Activated T-helper 17 cell treated with anti-CD3 and anti-CD28 coated beads, Interleukin-2, amount 50 U/mL, for 72 hours (primary cell): Measurements from ENCODE around the gene MED15. TPM values are rescaled to one million over a fixed set of nuclear protein-coding genes. Genes with fewer than 3 reads are reported as not detected.
"Not testable (repeated sequence)": the region's sequence is repeated elsewhere in the genome, so short reads cannot be mapped to it uniquely, and the experiment has no call there.

Experiments used
- ATAC-seq: fragments of 150-1000 bp; cut with Tn5 transposase; replicated peaks from 2 replicates; pipeline ENCODE4 v1.10.0; 2021; ENCODE audit warnings: mild to moderate bottlenecking, moderate library complexity
- H3K27ac Mint-ChIP-seq: one replicate; pipeline ENCODE4 v1.8.0; 2022; ENCODE audit warnings: mixed read lengths
- H3K27me3 Mint-ChIP-seq: one replicate; pipeline ENCODE4 v1.8.0; 2022; ENCODE audit warnings: mixed read lengths
- H3K36me3 Mint-ChIP-seq: one replicate; pipeline ENCODE4 v1.8.0; 2022; ENCODE audit warnings: low read depth, mild to moderate bottlenecking, mixed read lengths
- H3K4me1 Mint-ChIP-seq: one replicate; pipeline ENCODE4 v1.8.0; 2022; ENCODE audit warnings: mixed read lengths
- H3K4me3 Mint-ChIP-seq: one replicate; pipeline ENCODE4 v1.8.0; 2022; ENCODE audit warnings: mild to moderate bottlenecking, mixed read lengths
- H3K9me3 Mint-ChIP-seq: one replicate; pipeline ENCODE4 v1.8.0; 2022; ENCODE audit warnings: mixed read lengths
- total RNA-seq, 2 donors: library from RNA; stranded (reverse); gene quantifications; one replicate each; pipeline ENCODE4 v1.2.3, GENCODE V29; 2022

Gene MED15
- total RNA-seq, 2 donors from 2014 or later = 115 to 118 TPM

GRCh38 chr22:20545318-20545634, 37.9 kb downstream of the MED15 start:
- H3K36me3 Mint-ChIP-seq = peaks cover 63% of the 10 kb centered on the region
- not testable (repeated sequence) for ATAC-seq, H3K27me3 Mint-ChIP-seq, H3K9me3 Mint-ChIP-seq, H3K27ac Mint-ChIP-seq, H3K4me3 Mint-ChIP-seq
- peaks cover 37% of the 10 kb centered on the region for H3K4me1 Mint-ChIP-seq

GRCh38 chr22:20545681-20546521, 38.5 kb downstream of the MED15 start:
- H3K9me3 Mint-ChIP-seq = no peaks in the 10 kb centered on the region
- H3K4me1 Mint-ChIP-seq = peaks cover 40% of the 10 kb centered on the region
- ATAC-seq = no peak
- H3K27ac Mint-ChIP-seq = peak overlapping the region; percentile 25
- H3K27me3 Mint-ChIP-seq = no peaks in the 10 kb centered on the region
- H3K4me3 Mint-ChIP-seq = no peak overlapping the region
- peaks cover 57% of the 10 kb centered on the region for H3K36me3 Mint-ChIP-seq

DNA sequence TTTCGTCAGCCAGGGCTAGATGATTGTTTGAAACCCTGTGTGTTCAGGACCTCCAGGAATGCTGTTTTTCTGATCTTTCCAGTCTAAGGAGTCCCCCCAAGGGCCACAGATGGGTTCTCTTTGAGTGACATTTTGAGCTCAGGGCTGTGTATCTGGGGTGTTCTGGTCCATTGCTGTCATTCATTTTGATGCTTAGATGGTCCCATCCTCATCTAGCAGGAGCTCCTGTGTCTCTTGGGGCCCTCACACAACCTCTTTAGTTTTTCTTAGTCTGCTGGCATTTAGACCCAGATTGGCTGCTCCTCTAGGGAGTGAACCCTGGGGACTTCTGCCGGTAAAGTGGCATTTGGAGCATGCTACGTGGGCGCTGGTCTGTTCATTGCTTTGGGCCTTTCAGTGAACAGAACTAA, 39.1 kb downstream of the MED15 start:
- no peak overlapping the region for H3K4me3 Mint-ChIP-seq

GRCh38 chr22:20547029-20547428, 39.6 kb downstream of the MED15 start:
- Mint-ChIP-seq H3K4me1 (peaks cover 51% of the 10 kb centered on the region), H3K4me3 (no peak overlapping the region), H3K27me3 (no peaks in the 10 kb centered on the region), H3K9me3 (no peaks in the 10 kb centered on the region), H3K27ac (no peak overlapping the region), H3K36me3 (peaks cover 55% of the 10 kb centered on the region)
- ATAC-seq = no peak

More for the DNA sequence above, 39.1 kb downstream of the MED15 start:
- Mint-ChIP-seq H3K27me3 (no peaks in the 10 kb centered on the region), H3K36me3 (peaks cover 55% of the 10 kb centered on the region), H3K9me3 (no peaks in the 10 kb centered on the region), H3K4me1 (peaks cover 46% of the 10 kb centered on the region), H3K27ac (peak overlapping the region; percentile 25)
- ATAC-seq = no peak

DNA sequence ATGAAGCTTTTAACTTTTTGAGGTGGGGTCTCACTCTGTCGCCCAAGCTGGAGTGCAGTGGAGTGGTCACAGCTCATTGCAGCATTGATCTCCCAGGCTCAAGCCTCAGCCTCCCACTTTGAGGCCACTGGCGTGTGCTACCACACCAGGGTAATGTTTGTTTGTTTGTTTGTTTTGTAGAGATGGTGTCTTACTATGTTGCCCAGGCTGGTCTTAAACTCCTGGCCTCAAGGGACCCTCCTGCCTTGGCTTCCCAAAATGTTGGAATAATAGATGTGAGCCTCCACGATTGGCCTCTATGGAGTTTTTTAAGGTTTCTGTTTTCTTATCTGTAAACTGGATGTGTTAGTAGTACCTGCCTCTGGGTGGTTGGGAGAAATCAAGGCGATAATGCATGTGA, 41.4 kb downstream of the MED15 start:
- H3K27ac Mint-ChIP-seq = peak overlapping the region; percentile 100
- H3K27me3 Mint-ChIP-seq = no peaks in the 10 kb centered on the region
- H3K36me3 Mint-ChIP-seq = peaks cover 57% of the 10 kb centered on the region
- no peak for ATAC-seq
- H3K4me3 Mint-ChIP-seq = peak overlapping the region; percentile 93
- H3K4me1 Mint-ChIP-seq = peaks cover 51% of the 10 kb centered on the region
- H3K9me3 Mint-ChIP-seq = no peaks in the 10 kb centered on the region

- peak overlapping the region; percentile 100 for H3K27ac Mint-ChIP-seq
- H3K4me1 Mint-ChIP-seq = peaks cover 52% of the 10 kb centered on the region
- no peaks in the 10 kb centered on the region for H3K27me3 Mint-ChIP-seq
- ATAC-seq = no peak
- peaks cover 57% of the 10 kb centered on the region for H3K36me3 Mint-ChIP-seq
- no peaks in the 10 kb centered on the region for H3K9me3 Mint-ChIP-seq
- H3K4me3 Mint-ChIP-seq = peak overlapping the region; percentile 93
Measured at GRCh38 chr22:20549232-20549841, 41.9 kb downstream of the MED15 start.

DNA sequence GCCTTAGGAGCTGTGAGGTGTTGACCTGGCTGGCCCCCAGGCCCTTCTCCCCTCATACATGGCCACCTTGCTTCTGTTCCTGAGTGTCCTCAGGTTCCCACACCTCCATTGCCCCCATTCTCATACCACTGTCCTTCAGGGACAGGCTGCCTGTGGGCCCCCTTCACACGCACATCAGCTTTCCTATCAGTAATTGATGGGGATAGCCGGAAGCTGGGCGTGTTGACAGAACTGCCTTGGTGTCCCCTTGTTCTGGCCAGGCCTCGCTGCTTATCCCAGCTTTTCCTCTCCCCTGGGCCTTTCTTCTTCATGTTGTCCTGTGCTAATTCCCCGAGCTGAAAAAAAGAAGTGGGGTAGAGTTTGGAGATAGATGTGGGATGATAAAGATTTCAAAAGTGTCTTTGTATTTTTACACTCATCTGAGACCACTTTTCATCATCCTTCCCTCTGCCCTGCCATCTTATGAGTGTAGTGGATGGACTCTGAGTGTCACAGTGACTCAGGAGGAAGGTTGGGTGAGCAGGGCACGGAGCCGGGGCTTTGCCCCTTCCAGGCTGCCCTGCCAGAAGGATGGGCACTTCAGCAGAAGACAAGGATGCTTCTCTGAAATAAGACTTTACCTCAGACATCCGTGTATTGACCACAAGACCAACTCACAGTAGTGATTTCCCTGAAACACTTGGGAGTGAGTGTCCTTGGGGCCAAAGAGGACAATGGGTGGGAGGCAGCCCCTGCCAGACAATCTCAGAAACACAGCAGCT, 42.8 kb downstream of the MED15 start:
- Mint-ChIP-seq H3K27ac (peak overlapping the region; percentile 100), H3K4me1 (peaks cover 52% of the 10 kb centered on the region), H3K36me3 (peaks cover 57% of the 10 kb centered on the region), H3K9me3 (no peaks in the 10 kb centered on the region), H3K27me3 (no peaks in the 10 kb centered on the region), H3K4me3 (peak overlapping the region; percentile 93)
- peak; percentile 43 for ATAC-seq

DNA sequence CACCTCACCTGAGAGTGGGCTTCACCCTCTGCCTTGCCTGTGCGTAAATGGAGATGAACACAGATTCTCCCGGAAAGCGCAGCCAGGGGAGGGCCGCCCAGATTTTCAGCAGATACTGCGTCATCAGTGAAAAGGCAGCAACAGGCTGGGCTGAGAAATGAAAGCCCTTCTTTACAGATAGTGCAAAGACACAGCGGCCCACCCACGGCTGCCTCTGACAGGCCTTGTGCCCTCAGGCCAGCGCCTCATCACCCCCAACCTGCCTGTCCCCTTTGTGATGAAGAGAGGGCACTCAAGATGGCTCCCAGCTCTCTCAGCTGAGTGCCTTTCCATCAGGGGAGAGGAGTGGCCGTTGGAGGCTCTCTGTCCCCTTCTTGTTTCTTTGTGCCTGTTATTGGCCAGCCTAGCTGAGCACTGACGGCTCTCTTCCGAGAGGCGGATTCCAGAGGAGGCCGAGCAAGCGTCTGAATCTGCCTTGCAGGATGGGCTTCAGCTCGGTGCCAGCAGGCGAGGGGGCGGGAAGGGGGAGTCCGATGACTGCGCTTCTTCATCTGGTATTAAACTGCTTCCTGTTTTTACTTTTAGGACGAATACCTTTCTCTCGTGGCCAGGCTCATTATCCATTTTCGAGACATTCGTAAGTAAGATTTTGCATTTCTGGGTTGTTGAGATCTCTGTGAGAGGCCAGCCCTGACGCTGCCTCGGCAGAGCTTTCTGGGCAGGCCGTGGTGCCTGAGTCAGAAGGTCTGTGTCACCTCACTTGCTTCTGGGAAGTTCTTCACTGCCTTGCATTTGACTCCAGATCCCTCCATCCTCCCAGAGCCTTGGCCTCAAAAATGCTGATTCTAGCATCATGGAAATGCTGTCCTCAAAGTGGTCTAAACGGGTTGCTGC, 43.7 kb downstream of the MED15 start:
- Mint-ChIP-seq H3K4me1 (peaks cover 57% of the 10 kb centered on the region), H3K36me3 (peaks cover 57% of the 10 kb centered on the region), H3K4me3 (peak overlapping the region; percentile 93)

GRCh38 chr22:20551805-20552442, 44.5 kb downstream of the MED15 start:
- peak overlapping the region; percentile 100 for H3K27ac Mint-ChIP-seq

More for the DNA sequence above, 43.7 kb downstream of the MED15 start:
- Mint-ChIP-seq H3K27me3 (no peaks in the 10 kb centered on the region), H3K9me3 (no peaks in the 10 kb centered on the region), H3K27ac (peak overlapping the region; percentile 100)
- peak; percentile 83 for ATAC-seq

GRCh38 chr22:20552443-20553401, 45.3 kb downstream of the MED15 start:
- peak overlapping the region; percentile 100 for H3K27ac Mint-ChIP-seq
- no peaks in the 10 kb centered on the region for H3K9me3 Mint-ChIP-seq
- ATAC-seq = no peak
- H3K36me3 Mint-ChIP-seq = peaks cover 67% of the 10 kb centered on the region
- H3K4me1 Mint-ChIP-seq = peaks cover 65% of the 10 kb centered on the region
- H3K27me3 Mint-ChIP-seq = no peaks in the 10 kb centered on the region
- peak overlapping the region; percentile 93 for H3K4me3 Mint-ChIP-seq

More at GRCh38 chr22:20551805-20552442, 44.5 kb downstream of the MED15 start:
- H3K4me1 Mint-ChIP-seq = peaks cover 59% of the 10 kb centered on the region
- H3K27me3 Mint-ChIP-seq = no peaks in the 10 kb centered on the region
- peak overlapping the region; percentile 93 for H3K4me3 Mint-ChIP-seq
- H3K36me3 Mint-ChIP-seq = peaks cover 59% of the 10 kb centered on the region
- H3K9me3 Mint-ChIP-seq = no peaks in the 10 kb centered on the region
- peak; percentile 79 for ATAC-seq

- ATAC-seq = no peak
- H3K27ac Mint-ChIP-seq = no peak overlapping the region
- peaks cover 2% of the 10 kb centered on the region for H3K9me3 Mint-ChIP-seq
Measured at GRCh38 chr22:20553947-20554741, 46.7 kb downstream of the MED15 start.

DNA sequence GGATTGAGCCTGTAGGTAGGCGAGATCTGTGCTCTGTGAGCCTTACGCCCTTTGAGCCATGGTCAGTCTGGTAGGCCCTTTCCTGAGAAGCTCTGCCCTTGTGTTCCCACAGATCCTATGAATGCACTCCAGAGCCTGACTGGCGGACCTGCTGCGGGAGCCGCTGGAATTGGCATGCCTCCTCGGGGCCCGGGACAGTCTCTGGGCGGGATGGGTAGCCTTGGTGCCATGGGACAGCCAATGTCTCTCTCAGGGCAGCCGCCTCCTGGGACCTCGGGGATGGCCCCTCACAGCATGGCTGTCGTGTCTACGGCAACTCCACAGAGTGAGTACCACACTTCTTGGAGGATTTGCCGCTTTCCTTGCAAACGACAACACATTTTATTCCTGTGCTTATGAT, 47.4 kb downstream of the MED15 start:
- H3K36me3 Mint-ChIP-seq = peaks cover 88% of the 10 kb centered on the region
- peak overlapping the region; percentile 43 for H3K4me3 Mint-ChIP-seq
- no peaks in the 10 kb centered on the region for H3K27me3 Mint-ChIP-seq
- no peak for ATAC-seq
- peaks cover 5% of the 10 kb centered on the region for H3K9me3 Mint-ChIP-seq
- no peak overlapping the region for H3K27ac Mint-ChIP-seq
- peaks cover 56% of the 10 kb centered on the region for H3K4me1 Mint-ChIP-seq

More at GRCh38 chr22:20553947-20554741, 46.7 kb downstream of the MED15 start:
- peaks cover 81% of the 10 kb centered on the region for H3K36me3 Mint-ChIP-seq
- H3K27me3 Mint-ChIP-seq = no peaks in the 10 kb centered on the region
- no peak overlapping the region for H3K4me3 Mint-ChIP-seq
- H3K4me1 Mint-ChIP-seq = peaks cover 58% of the 10 kb centered on the region
